HepG2 (cell line): Measurements from ENCODE around the gene CILP2. TPM values are rescaled to one million over a fixed set of nuclear protein-coding genes. Genes with fewer than 3 reads are reported as not detected.

ENCODE experiments used
- CREB1 ChIP-seq, 2 experiments: fragments of 450-650 bp in 1 of 2; IDR thresholded peaks; 2 replicates each; pipeline ENCODE4 v1.6.1; 2016 to 2017; ENCODE audit warnings: control low read depth in 1 of 2, mild to moderate bottlenecking in 1 of 2, missing compliant biosample characterization in 1 of 2, missing genetic modification characterization in 1 of 2
- EED ChIP-seq: sonication (generic); formaldehyde crosslinking; IDR thresholded peaks from 2 replicates; pipeline ENCODE4 v1.5.0; 2020; ENCODE audit warnings: mild to moderate bottlenecking, missing genetic modification reagents
- HOXA5 ChIP-seq: sonication (generic); formaldehyde crosslinking; IDR thresholded peaks from 2 replicates; pipeline ENCODE4 v1.4.0; 2020; ENCODE audit warnings: missing genetic modification reagents
- IRX3 ChIP-seq: sonication (generic); formaldehyde crosslinking; IDR thresholded peaks from 2 replicates; pipeline ENCODE4 v1.8.1; 2023; ENCODE audit warnings: mild to moderate bottlenecking, low read depth, missing genetic modification reagents, borderline replicate concordance
- KLF12 ChIP-seq: sonication (generic); formaldehyde crosslinking; IDR thresholded peaks from 2 replicates; pipeline ENCODE4 v1.4.0; 2020; ENCODE audit warnings: missing genetic modification reagents, borderline replicate concordance
- KLF9 ChIP-seq: IDR thresholded peaks from 2 replicates; pipeline ENCODE4 v1.6.1; 2016; ENCODE audit warnings: low read depth
- LRRFIP1 ChIP-seq: sonication (generic); formaldehyde crosslinking; conservative IDR thresholded peaks from 2 replicates; pipeline ENCODE4 v1.4.0; 2020; ENCODE audit warnings: missing genetic modification reagents
- MEF2D ChIP-seq: sonication (generic); formaldehyde crosslinking; IDR thresholded peaks from 2 replicates; pipeline ENCODE4 v1.5.1; 2020; ENCODE audit warnings: mild to moderate bottlenecking, missing genetic modification reagents
- MEIS2 ChIP-seq: sonication (generic); formaldehyde crosslinking; IDR thresholded peaks from 2 replicates; pipeline ENCODE4 v1.9.0; 2021; ENCODE audit warnings: mild to moderate bottlenecking, missing genetic modification reagents
- NPAS2 ChIP-seq: sonication (generic); formaldehyde crosslinking; IDR thresholded peaks from 2 replicates; pipeline ENCODE4 v1.8.0; 2022; ENCODE audit warnings: mild to moderate bottlenecking, missing genetic modification reagents, borderline replicate concordance
- PBX3 ChIP-seq: sonication (generic); formaldehyde crosslinking; IDR thresholded peaks from 2 replicates; pipeline ENCODE4 v1.8.1; 2023; ENCODE audit warnings: missing genetic modification reagents, inconsistent platforms, borderline replicate concordance
- PRDM15 ChIP-seq: sonication (generic); formaldehyde crosslinking; IDR thresholded peaks from 2 replicates; pipeline ENCODE4 v1.4.0; 2020; ENCODE audit warnings: missing genetic modification reagents
- SPEN ChIP-seq: sonication (generic); formaldehyde crosslinking; IDR thresholded peaks from 2 replicates; pipeline ENCODE4 v1.5.1; 2020; ENCODE audit warnings: low read depth, mild to moderate bottlenecking, missing genetic modification reagents
- TRIM22 ChIP-seq: fragments of 450-650 bp; IDR thresholded peaks from 2 replicates; pipeline ENCODE4 v1.6.1; 2017
- ZNF333 ChIP-seq: sonication (generic); formaldehyde crosslinking; IDR thresholded peaks from 2 replicates; pipeline ENCODE4 v1.4.0; 2020; ENCODE audit warnings: mild to moderate bottlenecking, missing genetic modification reagents, borderline replicate concordance
- ZNF770 ChIP-seq: sonication (generic); formaldehyde crosslinking; IDR thresholded peaks from 2 replicates; pipeline ENCODE4 v1.5.0; 2020; ENCODE audit warnings: mild to moderate bottlenecking, missing genetic modification reagents
- polyA plus RNA-seq, 8 experiments: library from polyadenylated mRNA; depleted of rRNA in 3 of 8; stranded (reverse) in 7 of 8; unstranded in 1 of 8; fragments of >200 nt; fragmentation: Illumina TruSeq in 4 of 8; extraction: Trizol in 4 of 8; gene quantifications; 2 replicates each; pipeline versions ENCODE4 v1.2.1 to v1.2.3, GENCODE V29; 2011 to 2016; ENCODE audit warnings: low read depth in 4 of 8, missing spikeins in 1 of 8, mixed read lengths in 1 of 8; ENCODE audit not compliant: insufficient read depth in 1 of 8
- total RNA-seq, 5 experiments: library from RNA; depleted of rRNA; stranded (reverse); fragments of >200 nt; fragmentation: Illumina TruSeq; extraction: Trizol; gene quantifications; 2 replicates each; pipeline ENCODE4 v1.2.3, GENCODE V29; 2016; ENCODE audit warnings: low read depth in 1 of 5

Gene CILP2
- total and polyA plus RNA-seq, 2 of the 13 experiments (the other 11 are each of a cell fraction or from before 2014, with no cell fraction given): 0.09 to 0.37 TPM

GRCh38 chr19:19515642-19516519 is 22.2 kb upstream of the CILP2 start, which contains the start of gene NDUFA13 (continued):
- TF ChIP-seq TRIM22 (no peak), CREB1 (IDR thresholded peaks at IDR 0.05) (peak; percentile 71), CREB1 (CRISPR knock-in tag; IDR thresholded peaks at IDR 0.05) (peak; percentile 92), KLF12 (peak; percentile 66; the same call in 1 of the 2 replicates), PRDM15 (CRISPR knock-in tag) (peak; percentile 79; the same call in 1 of the 2 replicates), ZNF333 (CRISPR knock-in tag) (peak; percentile 80), SPEN (CRISPR knock-in tag) (peak; percentile 88), NPAS2 (no peak), ZNF770 (0 out of 2 replicates have a peak, but pooled peaks have one; percentile 57), MEIS2 (CRISPR knock-in tag) (peak; percentile 48; the same call in 1 of the 2 replicates), IRX3 (CRISPR knock-in tag) (no peak), EED (CRISPR knock-in tag) (no peak), MEF2D (CRISPR knock-in tag) (peak; percentile 52; the same call in 1 of the 2 replicates), HOXA5 (CRISPR knock-in tag) (peak; percentile 73; the same call in 1 of the 2 replicates), KLF9 (CRISPR knock-in tag) (no peak), PBX3 (CRISPR knock-in tag) (no peak), LRRFIP1 (CRISPR knock-in tag) (no peak)
